Stimulated activated CD4-positive, alpha-beta T cell treated with anti-CD3 and anti-CD28 coated beads, Interleukin-2, amount 100 ng/mL, for 4 hours (primary cell): ENCODE measurements around the gene LIMCH1.
"Not testable (repeated sequence)": the region's sequence is repeated elsewhere in the genome, so short reads cannot be mapped to it uniquely, and the experiment has no call there.

Experiments
- DNase-seq: peaks from one replicate; pipeline ENCODE4 v3.0.0-alpha.2; 2020; ENCODE audit warnings: low read depth

Gene LIMCH1

GRCh38 chr4:41678086-41678816 is 140.3 kb downstream of the LIMCH1 start:
- DNase-seq = no peak

DNA sequence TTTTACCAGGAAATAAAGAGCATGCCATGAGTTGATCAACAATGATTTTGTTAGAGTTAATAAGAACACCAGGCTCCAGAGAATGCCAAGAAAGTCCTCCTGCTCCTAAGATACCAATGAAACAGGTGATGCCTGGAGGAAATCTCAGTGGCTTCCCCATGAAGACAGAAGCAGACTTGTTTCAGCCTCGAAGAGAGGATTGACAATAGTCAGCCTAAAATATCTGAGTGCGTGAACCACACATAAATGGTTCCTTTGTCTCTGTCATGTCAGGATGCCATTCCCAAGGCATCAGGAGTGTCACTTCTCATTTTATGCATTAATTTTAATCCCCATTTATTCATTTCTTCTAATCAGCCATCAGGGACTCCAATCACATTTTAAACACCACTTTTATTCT is 141.0 kb downstream of the LIMCH1 start:
- DNase-seq = no peak

DNA sequence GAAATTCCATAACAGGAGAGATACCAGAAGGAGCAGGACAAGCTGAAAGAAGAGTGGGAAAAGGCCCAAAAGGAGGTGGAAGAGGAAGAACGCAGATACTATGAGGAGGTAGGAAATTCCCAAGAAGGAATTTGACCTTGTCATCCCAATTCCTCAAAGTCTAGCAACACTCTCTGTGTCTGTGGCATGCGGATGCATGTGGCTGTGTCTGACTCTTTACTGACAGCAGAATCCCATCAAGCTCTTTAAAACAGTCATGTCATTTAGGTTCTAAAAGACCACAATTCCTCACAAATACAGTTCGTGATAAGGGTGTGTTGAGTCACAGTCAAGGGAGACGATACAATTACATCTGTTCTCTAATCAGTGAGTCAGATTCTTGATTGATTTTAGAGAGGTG is 142.0 kb downstream of the LIMCH1 start:
- no peak for DNase-seq

GRCh38 chr4:41681054-41681453 is 143.1 kb downstream of the LIMCH1 start:
- no peak for DNase-seq

DNA sequence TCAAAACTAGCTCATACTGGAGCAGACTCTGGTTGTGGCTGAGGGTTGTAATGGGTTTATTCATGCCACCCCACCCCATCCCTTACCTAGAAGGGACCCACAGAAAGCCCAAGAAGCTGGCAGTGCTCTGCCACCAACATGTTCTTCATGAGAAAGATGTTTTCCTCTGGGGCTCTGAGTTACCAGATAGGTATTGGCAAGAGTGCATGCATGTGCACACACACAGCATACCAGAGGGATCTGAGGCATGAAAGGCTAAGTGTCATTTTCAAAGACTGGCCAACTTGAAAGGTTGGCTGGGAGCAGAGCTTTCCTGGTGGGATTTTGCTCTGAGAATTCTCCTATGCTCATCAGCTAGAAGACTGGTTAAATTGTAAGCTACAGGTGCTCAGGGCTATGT is 145.4 kb downstream of the LIMCH1 start:
- DNase-seq = no peak

- no peak for DNase-seq
Observed at GRCh38 chr4:41686893-41687292, 148.9 kb downstream of the LIMCH1 start.

GRCh38 chr4:41687971-41688370 is 150.0 kb downstream of the LIMCH1 start:
- no peak for DNase-seq

DNA sequence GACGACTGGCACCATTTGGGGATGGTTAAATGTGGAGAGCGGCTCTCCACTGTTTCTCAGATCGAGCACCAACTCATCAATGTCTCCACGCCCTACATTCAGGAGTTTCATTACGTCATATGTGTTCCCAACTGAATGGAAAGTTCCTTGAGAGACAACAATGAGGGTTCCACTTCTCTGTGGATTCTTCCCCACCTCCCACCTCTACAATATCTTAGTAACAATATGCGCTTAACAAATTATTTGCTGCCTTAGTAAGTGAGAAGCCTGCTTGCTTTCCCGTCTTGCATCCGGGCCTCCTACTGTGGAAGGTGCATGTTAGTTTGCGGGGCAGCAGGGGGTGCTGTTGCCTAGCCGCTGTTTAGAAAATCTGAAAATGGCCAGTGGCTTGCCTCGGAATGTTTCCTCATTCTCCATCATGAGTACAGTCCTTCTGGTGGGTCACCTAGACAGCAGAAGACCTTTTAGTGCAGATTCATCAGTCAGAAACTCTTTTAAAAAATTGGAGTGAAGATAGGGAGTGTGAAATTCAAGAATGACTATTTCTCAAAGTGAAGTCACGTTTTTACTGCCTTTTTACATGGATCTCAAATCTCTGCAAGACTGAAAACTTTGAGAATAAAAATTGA is 154.9 kb downstream of the LIMCH1 start:
- DNase-seq = no peak

DNA sequence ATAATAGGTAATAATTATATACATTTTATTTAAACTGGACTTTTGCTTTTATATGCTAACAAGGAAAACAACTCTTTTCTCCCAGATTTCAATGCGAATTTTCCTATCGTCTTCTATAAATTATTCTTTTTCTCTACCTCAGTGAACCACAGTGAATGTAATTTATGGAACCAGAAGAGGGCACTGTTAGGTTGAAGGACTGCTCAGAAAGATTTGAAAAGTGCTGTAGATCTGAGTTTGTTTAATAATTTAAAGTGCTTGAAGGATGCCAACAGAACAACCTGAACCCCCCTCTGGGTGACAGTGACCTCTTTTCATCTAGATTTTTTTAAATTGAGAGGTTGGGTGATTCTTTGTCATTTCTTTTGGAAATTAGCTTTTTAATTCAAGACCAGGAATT is 155.7 kb downstream of the LIMCH1 start:
- DNase-seq = no peak

DNA sequence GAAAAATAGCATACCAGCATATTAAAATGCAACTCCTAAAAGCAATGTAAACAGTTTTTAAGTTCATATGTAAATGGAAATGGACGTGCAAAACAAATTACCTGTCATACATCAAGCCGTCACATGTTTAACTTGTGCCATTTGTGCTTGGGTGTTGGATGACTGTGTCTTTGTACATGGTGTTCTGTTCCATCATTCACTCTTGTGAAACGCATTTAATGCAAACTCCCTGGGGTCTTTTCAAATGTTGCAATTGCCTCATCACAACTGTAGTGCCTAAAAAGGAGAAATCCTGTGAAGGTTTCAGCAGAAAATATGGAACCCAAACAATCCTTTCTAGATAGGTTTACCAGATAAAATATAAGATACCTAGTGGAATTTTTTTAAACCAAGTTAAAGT is 158.2 kb downstream of the LIMCH1 start:
- no peak for DNase-seq

DNA sequence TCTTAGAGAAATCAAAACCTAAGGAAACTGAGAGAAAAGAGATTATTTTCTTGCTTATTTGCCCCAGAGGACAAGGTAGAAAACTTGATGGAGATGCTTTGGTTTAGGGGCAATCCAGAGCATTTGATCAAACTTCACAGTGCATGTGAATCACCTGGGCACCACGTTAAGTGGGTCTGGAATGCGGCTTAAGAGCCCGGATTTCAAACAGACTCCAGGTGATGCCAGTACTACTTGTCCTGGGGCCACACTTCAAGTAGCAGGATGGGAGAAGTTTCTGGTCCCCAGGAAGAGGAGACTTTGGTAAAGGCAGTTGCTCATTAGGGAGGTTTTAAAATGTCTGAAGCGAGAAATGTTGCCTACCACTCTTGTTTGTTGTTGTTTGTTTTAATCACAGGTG is 158.8 kb downstream of the LIMCH1 start:
- no peak for DNase-seq

GRCh38 chr4:41701983-41702382 is 164.0 kb downstream of the LIMCH1 start:
- no peak for DNase-seq

DNA sequence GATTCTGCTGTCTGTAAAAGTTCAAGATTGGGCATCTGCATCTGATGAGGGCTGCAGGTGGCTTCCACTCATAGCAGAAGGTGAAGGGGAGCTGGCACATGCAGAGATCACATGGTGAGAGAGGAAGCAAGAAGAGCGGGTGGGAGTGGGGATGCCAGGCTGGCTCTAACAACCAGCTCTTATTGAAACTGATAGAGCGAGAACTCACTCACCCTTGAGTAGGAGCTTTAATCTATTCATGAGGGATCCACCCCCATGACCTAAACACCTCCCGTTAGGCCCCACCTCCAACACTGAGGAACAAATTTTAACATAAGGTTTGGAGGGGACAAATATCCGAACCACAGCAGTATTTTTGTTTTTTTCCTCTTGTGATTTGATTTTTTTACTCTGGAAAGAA is 164.8 kb downstream of the LIMCH1 start:
- DNase-seq = no peak

DNA sequence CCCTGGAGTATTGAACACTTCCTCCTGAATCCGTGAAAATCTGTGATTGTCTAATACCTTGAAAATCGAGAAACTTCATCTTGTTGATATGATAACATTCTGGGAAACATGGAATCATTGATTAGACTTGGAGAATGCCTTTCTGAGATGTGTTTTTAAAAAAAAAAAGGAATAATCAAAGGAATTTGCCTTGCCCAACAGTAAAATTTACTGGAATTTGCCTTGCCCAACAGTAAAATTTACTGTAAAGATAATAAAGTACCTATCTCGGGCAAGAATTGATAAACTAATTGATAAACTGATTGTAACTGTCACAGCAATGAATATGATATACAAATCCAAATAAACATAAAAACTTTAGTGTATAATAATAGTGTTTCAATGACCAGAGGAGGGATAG is 165.8 kb downstream of the LIMCH1 start:
- DNase-seq = no peak

DNA sequence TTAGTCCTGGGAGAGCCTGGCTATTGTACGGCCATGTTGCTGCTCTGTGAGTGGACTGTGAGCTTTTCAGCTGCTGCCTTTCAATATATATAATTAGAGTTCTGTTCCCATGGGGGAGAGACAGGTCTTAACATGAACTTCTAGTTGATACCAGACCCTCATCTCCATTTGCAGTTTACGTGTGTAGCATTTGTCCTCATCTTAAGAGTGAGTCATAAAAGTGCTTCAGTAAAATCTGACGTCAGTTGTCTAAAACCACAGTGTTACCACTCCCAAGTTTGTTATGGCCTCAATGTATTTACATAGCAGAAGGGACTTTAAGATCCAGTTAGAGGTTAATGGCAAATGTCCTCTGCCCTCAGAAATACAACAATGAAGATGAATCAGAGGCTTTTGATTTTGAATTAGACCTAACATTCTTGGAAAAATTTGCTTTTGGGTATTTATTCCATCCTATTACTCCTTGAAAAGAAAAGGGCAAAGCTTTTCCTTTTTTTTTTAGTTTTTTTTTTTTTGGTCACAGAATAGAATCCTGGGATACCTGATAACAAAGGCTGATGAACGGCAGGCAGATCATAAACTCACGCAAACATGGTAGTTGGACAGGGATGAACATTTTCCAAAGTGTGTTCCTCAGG is 172.0 kb downstream of the LIMCH1 start:
- no peak for DNase-seq

DNA sequence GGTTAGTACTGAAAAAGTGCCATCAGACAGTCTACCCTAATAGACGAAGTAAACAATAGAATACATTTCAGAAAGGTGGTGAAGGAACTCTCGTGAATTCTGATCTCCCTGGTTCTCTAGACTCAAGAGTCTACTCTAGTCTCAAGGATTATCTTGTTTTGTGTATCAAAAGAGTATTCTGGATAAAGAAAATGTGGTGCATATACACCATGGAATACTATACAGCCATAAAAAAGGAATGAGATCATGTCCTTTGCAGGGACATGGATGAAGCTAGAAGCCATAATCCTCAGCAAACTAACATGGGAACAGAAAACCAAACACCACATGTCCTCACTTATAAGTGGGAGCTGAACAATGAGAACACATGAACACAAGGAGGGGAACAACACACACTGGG is 173.7 kb downstream of the LIMCH1 start:
- DNase-seq = not testable (repeated sequence)

DNA sequence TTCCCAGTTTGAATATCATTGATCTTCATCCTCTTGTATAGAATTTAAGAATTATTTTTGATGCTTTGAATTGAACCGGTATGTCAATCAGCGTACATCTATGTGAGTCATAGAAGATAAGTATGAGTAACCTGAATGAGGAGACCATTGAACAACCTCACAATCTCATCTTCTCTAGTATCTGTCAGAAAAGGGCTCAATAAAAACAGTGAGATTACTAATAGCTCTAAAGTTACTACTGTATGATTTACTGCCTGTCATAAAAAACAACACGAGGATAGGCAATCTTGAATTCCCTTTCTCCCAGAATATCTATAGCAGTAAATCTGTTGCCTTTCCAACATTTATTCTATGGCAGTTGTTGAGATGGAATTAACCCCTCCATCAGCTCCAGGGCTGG is 174.5 kb downstream of the LIMCH1 start:
- no peak for DNase-seq

- DNase-seq = no peak
Observed at GRCh38 chr4:41713768-41714167, 175.8 kb downstream of the LIMCH1 start.

DNA sequence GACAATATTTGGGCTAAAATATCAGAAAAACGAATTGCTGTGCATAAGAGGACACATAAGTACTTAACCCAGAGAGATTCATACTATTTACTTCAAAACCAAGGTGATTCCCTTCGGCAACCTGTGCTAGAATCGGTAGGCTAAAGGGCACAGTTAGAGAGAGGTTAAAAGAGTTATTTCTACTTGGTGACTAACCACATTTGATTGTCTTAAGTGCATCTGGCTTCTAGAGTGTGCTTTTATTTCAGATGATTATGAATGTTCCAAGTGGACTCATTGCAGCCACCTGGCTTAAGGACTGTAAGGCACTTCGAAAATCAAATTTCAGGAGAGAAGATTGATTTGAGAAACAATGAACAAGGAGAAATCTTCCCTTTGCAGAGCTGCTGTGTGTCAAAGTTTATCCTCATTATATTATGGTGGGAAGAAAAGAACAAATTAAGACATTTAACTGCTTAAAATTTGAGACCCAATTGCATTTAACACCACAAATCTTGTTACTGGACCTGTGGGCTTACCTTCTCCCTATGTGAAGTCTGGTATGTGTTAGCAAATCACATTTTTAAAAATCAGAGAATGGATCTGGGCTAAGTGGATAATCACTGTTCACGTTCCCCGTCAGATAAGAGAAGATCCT is 176.5 kb downstream of the LIMCH1 start:
- no peak for DNase-seq

GRCh38 chr4:41715155-41715554 is 177.2 kb downstream of the LIMCH1 start:
- DNase-seq = no peak

- no peak for DNase-seq
Observed at GRCh38 chr4:41718907-41719306, 180.9 kb downstream of the LIMCH1 start.

DNA sequence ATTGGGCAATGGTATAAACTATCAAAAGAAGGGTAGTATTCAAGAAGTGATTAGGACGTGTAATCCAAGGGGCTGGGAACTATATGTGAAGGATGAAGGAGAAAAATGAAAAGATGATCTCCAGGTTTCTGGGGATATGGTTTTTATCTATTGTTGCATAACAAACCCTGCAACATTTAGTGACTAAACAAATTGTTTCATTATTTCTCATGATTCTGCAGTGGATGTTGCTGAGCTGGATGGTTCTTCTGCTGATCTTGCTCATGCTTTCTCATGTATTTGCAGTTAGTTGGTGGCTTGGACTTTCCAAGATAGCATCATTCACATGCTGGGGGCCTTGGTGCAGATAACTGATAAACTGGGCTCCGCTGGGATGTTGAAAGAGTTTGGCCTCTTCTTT is 181.5 kb downstream of the LIMCH1 start:
- DNase-seq = no peak

- no peak for DNase-seq
Observed at GRCh38 chr4:41722181-41722580, 184.2 kb downstream of the LIMCH1 start.
